Activated CD4-positive, alpha-beta T cell treated with anti-CD3 and anti-CD28 coated beads, Interleukin-2, Interleukin-6, amounts not matched to agents 100 ng/mL and 50 ng/mL, durations not matched to agents 16 hours and 8 hours (primary cell): ENCODE data around the gene TBC1D22B.
A peak's percentile ranks its signal among the peaks of the same experiment; 100 is the strongest.
"Not testable (repeated sequence)": the region's sequence is repeated elsewhere in the genome, so short reads cannot be mapped to it uniquely, and the experiment has no call there.

Experiments
- DNase-seq: peaks from one replicate; pipeline ENCODE4 v3.0.0-alpha.2; 2020

Gene TBC1D22B

DNA sequence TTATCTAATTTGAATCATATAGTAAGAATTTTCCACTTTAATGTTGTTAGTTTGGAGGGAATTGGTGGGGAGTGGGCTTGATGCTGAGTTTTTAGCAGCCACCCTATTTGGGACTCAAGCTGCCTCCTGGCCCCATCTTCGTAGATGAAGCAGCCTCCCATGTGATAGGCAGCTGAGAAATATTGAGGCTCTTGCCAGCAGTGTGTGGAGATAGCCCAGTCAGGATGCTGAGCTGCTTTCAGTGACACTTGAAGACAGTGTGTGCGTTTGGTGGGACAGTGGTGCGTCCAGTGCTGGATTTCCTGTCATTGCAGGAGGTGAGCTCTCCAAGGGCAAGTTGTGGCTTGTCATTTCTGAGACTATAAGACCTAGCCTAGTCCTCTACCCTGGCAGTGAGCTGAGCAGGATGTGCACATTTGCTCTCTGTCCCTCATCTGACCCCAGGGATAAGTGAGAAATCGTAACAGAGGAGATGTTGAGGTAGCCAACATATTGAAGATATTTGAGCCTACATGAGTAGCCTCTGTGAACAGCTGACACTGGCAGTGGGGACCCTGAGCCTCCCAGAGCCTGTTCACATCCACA is 48.4 kb downstream of the TBC1D22B start:
- no peak for DNase-seq

GRCh38 chr6:37306624-37307222 is 49.2 kb downstream of the TBC1D22B start:
- DNase-seq: no peak

- DNase-seq: not testable (repeated sequence)
These were observed 49.9 kb downstream of the TBC1D22B start for GRCh38 chr6:37307484-37307883.

DNA sequence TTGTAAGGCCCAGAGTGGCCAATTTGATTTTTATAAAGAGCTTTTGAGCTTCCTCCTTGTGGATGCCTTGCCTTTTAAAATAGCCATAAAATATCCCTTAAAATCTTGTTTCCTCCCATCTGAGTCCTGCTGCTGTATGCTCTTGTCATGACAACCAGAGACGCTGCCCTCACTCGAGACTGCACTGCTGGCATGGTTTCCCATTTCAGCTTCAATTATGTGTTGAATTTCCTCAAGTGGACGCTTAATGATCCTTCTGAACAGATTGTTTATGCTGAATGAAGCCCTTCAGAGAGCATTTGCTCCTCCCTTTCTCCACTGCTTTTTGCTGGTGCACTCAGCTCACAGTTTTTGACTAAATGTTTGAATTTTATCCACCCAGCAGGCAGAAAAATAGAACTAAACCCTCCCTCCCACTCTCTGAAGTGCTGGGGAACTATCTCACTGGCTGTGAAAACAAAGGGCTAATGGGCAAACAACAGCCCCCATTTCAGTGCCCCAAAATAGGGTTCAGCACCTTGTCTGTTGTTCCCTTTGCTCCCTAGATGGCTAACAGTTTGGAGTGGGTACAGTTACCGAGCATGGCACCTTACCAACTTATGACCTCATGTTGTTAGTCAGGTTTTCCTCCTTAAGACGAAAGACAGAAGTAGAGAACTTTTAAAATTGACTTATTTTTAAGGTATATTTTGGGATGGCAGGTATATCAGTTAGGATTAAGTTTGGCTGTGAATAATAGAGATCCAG is 50.7 kb downstream of the TBC1D22B start:
- no peak for DNase-seq

DNA sequence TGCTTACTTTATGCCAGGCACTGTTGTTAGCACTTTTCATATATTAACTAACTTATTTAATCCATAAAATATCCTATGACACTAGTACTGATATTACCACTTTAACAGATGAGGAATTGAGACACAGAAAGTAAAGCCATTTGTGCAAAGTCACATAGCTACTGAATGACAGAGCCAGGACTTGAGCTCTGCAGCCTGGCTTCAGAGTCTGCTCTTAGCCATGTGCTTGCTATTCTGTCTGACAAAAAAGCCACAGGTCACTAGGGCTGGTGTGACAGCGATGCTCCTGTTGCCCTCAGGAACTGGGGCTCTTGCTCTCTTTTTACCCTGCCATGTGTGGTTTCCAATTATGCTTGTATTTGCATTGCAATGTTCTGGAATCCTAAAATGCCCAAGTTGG is 51.5 kb downstream of the TBC1D22B start:
- no peak for DNase-seq

GRCh38 chr6:37309692-37310091 is 52.1 kb downstream of the TBC1D22B start:
- DNase-seq: no peak

- DNase-seq: no peak
These were observed 53.4 kb downstream of the TBC1D22B start for GRCh38 chr6:37310966-37311365.

DNA sequence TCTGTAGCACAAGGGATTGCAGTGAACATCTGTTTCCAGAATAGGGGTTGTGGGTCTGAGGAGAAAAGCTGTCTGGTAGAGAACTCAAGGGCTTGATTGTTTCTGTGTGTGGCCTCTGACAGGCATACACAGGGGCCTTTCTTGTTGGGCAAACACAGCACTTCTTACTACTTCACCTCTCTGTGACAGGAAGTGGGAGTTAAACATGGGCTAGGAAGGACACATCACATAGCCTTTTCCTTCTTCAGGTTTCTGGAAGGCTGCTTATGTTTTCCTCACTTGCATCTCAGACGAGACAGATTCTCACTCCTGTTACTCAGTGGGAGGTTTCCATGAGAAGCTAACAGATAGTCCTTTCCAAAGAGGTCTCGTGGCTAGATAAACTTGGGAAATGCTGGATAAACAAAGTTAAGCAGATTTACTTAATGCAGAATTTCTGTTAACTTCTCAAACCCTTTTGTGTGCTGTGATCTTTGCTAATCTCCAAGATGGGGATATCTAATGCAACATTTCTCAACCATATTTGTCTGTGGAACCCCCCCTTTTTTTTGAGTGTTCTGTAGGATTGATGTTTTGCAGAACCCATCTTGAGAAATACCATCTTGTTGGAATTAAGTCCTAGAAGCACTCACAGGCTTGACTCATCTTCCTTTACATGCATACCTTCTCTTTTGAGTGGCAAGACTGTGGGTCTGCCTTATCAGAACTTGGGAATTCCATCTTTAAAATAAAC is 54.3 kb downstream of the TBC1D22B start:
- DNase-seq: no peak

DNA sequence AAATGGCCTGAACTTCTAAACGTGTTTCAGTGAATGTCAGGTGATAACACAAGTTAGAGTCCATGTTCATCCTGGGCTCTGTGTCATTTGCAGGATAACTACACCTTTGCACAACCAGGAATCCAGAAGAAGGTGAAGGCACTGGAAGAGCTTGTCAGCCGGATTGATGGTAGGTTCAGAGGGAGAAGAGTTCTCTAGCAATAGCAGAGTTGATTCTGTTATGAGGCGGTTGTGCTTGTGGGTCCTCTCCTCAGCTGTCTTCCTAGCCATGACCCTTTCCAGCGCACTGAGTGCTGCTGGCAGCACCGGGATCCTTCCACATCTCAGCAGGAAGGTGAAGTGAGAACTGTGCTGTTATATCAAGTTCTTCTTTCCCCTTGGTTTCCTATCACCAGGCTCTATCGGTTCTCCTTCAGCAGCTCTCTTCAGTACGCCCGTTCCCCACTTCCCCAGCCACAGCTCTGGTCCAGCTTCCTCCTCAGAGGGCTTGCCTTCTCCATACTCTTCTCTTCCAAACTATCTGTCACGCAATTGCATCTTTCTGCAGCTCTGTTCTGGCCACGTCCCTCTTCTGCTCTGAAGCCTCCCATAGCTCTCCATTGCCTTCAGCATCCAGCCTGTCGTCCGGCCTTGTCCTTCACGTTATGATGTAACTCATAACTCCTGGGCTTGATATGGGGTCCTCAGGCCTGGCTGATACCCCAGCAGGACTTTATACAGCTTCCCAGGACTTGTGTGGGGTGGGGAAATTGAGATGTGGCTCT is 56.3 kb downstream of the TBC1D22B start:
- no peak for DNase-seq

DNA sequence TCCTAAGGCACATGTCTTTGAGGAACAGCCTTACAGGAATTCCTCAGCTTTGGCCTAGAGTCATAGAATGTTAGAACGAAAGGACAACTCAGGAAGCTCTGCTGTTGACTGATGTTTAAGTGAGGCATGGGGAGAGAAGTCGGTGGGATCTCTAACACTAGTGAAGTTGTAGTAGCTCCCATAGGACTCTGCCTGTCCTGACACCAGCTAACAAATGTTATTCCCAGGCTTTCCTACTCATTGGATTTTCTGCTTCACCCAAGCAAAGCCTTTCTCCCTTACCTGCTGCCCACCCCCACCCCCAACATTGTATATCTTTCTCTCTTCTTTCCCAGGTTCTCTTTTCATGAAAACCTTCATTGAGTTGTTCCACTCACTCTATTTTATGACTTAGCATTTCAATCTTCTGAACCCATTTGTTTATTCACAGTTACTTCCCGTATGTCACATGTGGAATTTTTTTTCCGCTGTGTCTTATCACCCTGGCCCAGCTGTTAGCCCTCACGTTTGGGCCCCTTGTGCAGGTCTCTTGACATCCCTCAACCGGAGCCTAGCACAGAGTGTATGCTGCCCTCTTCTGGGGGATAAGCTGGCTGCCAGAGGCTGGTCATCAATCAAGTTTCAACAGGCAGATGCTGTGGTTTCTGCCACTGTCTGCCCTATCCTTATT is 57.0 kb downstream of the TBC1D22B start:
- DNase-seq: peak; percentile 69

DNA sequence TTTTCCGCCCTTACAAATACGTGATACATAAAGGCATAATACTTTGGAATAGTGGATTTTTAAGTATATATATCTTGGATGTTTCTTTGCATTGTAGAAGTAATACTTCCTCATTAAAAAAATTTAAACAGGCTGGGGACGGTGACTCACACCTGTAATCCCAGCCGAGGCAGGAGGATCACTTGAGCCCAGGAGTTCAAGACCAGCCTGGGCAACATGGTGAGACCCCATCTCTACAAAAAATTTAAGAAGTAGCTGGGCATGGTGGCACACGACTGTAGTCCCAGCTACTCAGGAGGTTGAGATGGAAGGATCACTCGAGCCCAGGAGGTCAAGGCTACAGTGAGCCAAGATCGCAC is 57.6 kb downstream of the TBC1D22B start:
- no peak for DNase-seq

GRCh38 chr6:37316071-37316470 is 58.5 kb downstream of the TBC1D22B start:
- no peak for DNase-seq

GRCh38 chr6:37317312-37318038 is 59.9 kb downstream of the TBC1D22B start:
- DNase-seq: no peak

DNA sequence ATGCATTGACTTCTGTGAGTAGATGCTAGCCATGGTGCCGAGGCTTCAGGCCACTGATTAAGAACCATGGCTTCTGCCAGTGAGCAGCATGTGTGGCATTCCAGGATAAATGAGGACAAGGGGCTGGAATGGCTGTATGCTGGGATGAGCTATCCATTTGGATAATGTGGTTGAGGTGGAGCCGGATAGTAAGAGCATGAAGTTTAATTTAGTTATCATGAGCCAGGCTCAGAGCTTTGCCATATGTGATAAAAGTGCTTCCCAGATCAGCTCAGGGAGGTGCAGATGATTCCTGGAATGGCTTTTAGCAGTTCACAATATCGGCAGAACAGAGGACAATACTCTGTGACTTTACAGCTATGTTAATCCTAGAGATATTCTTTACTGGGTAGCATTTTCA is 61.6 kb downstream of the TBC1D22B start:
- DNase-seq: no peak

DNA sequence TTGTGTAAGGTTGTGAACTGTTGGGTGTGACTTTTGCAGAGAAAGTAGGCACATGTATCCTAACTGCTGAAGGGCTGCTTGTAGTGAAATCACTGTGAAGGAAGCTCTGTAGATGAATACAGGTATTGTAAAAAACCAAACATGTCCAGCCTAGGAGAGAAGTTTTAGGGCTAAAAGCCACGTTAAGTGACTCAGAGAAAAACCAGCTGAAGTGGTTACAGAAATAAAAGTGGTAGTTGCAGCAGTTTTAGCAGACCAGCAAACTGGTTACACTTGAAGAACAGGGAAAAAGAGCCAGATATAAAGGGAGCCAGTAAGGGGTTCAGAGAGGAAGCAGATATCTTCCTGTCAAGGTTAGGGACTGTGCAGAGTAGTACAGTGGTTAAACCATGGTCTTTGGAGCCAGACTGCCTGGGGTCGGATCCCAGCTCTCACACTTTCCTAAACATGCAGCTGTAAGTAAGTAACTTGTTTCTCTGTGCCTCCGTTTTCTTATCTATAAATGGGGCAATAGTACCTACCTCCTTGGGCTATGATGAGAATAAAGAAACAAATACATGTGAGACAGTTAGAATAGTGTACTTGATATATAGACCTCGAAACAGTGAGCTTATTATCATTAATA is 62.4 kb downstream of the TBC1D22B start:
- no peak for DNase-seq

- DNase-seq: no peak
These were observed 63.1 kb downstream of the TBC1D22B start for GRCh38 chr6:37320646-37321045.

- no peak for DNase-seq
These were observed 63.5 kb downstream of the TBC1D22B start for GRCh38 chr6:37321101-37321500.

DNA sequence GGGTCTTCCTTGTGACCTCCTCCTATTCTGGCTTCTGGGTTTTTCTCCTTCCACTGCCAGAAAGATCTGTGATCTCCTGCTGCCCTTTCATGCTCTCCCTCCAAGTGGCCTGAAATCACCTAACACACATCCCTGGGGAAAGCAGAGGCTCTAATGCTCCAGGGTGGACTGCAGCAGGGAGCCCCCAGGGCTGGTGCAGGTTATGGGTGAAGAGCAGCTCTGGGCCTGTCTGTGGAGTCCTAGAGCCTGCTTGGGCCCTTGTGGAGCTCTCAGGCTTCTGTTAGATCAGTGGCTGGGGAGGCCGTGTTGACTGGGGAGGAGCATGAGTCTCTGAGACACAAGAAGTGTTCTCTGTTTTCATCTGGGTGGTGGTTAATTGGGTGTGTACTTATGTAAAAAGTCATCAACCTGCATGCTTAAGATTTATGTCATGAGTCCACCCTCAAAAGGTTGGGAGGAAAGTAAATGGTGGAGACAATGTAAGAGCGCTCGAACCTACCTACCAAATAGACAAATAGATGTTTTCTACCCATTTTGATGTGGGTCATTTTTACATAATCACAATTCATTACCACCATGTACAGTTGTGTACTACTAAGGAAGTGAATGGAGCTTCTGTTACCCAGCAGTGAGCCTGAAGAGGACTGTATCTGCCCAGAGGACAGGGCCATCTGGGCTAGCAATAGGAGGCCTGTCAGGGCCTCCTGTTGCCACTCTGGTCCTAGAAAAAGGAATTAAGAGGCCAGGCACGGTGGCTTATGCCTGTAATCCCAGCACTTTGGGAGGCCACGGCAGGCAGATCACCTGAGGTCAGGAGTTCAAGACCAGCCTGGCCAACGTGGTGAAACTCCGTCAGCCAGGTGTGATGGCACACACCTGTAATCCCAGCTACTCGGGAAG is 64.2 kb downstream of the TBC1D22B start:
- DNase-seq: no peak

GRCh38 chr6:37323580-37323979 is 66.0 kb downstream of the TBC1D22B start:
- DNase-seq: no peak
